HEK293 (cell line): ENCODE data around the gene GEMIN5.

ENCODE experiments used
- CTCF ChIA-PET: fragments of 350-600 bp; formaldehyde crosslinking; extraction: SDS; loops from one replicate; lab custom pipeline; 2021; ENCODE audit warnings: antibody characterized with exemption; lab: Yijun Ruan, JAX
- POLR2A ChIA-PET: fragments of 300-600 bp; formaldehyde crosslinking; extraction: SDS; loops from one replicate; lab custom pipeline; 2020; ENCODE audit warnings: antibody characterized with exemption, inconsistent platforms; lab: Yijun Ruan, JAX
- H3K27ac ChIP-seq: fragments of 200-500 bp; sonication (Bioruptor generic); 2 replicates; pipeline ENCODE4 v1.5.1; 2014; ENCODE audit warnings: low read depth, low read length, control low read depth, inconsistent platforms; ENCODE audit errors: extremely low read depth
- H3K36me3 ChIP-seq, 2 experiments: fragments of 200-500 bp in 1 of 2; sonication (Bioruptor generic) in 1 of 2; 1 replicate in 1 of 2; 2 replicates in 1 of 2; pipeline ENCODE4 v1.5.1; 2014 to 2017; ENCODE audit warnings: inconsistent platforms in 2 of 2, low read length in 2 of 2; ENCODE audit not compliant: control insufficient read depth in 2 of 2, insufficient read depth in 1 of 2
- H3K4me1 ChIP-seq: fragments of 200-500 bp; sonication (Bioruptor generic); 2 replicates; pipeline ENCODE4 v1.5.1; 2014; ENCODE audit warnings: mild to moderate bottlenecking, low read length, inconsistent platforms; ENCODE audit not compliant: control insufficient read depth, insufficient read depth
- H3K4me3 ChIP-seq: 2 replicates; pipeline ENCODE4 v1.5.1; 2011; ENCODE audit warnings: low read depth, mild to moderate bottlenecking, control low read depth, low read length, moderate library complexity
- H3K9me3 ChIP-seq: fragments of 200-500 bp; sonication (Bioruptor generic); 2 replicates; pipeline ENCODE4 v1.5.1; 2014; ENCODE audit warnings: low read depth, low read length, inconsistent platforms; ENCODE audit not compliant: control insufficient read depth, insufficient read depth
- CTCF ChIP-seq: fragments of 450-650 bp; formaldehyde crosslinking; IDR thresholded peaks from 2 replicates; pipeline ENCODE4 v1.5.1; 2016; ENCODE audit warnings: missing biosample characterization, missing genetic modification characterization
- EGR2 ChIP-seq: fragments of 450-650 bp; formaldehyde crosslinking; IDR thresholded peaks from 2 replicates; pipeline ENCODE4 v1.5.1; 2016; ENCODE audit warnings: low read depth, missing biosample characterization, missing genetic modification characterization
- GLIS1 ChIP-seq: fragments of 450-650 bp; formaldehyde crosslinking; IDR thresholded peaks from 2 replicates; pipeline ENCODE4 v1.5.1; 2016; ENCODE audit warnings: missing biosample characterization, missing genetic modification characterization
- HIC1 ChIP-seq: fragments of 450-650 bp; formaldehyde crosslinking; IDR thresholded peaks from 2 replicates; pipeline ENCODE4 v1.5.1; 2016; ENCODE audit warnings: missing biosample characterization, missing genetic modification characterization
- HOXA7 ChIP-seq: sonication (generic); formaldehyde crosslinking; IDR thresholded peaks from 2 replicates; pipeline ENCODE4 v1.8.1; 2022; ENCODE audit warnings: missing genetic modification reagents, borderline replicate concordance
- KLF7 ChIP-seq: fragments of 450-650 bp; formaldehyde crosslinking; IDR thresholded peaks from 2 replicates; pipeline ENCODE4 v1.5.1; 2016; ENCODE audit warnings: missing biosample characterization, missing genetic modification characterization, borderline replicate concordance
- KLF8 ChIP-seq: fragments of 450-650 bp; formaldehyde crosslinking; IDR thresholded peaks from 2 replicates; pipeline ENCODE4 v1.5.1; 2016; ENCODE audit warnings: missing biosample characterization, missing genetic modification characterization
- MYNN ChIP-seq: fragments of 450-650 bp; formaldehyde crosslinking; IDR thresholded peaks from 2 replicates; pipeline ENCODE4 v1.5.1; 2016; ENCODE audit warnings: missing biosample characterization, missing genetic modification characterization, borderline replicate concordance
- MZF1 ChIP-seq: fragments of 450-650 bp; formaldehyde crosslinking; IDR thresholded peaks from 2 replicates; pipeline ENCODE4 v1.5.1; 2017; ENCODE audit warnings: missing biosample characterization, missing genetic modification characterization, borderline replicate concordance
- ZBTB26 ChIP-seq: fragments of 450-650 bp; formaldehyde crosslinking; optimal IDR thresholded peaks from 2 replicates; pipeline ENCODE3; 2016; ENCODE audit warnings: missing biosample characterization, mild to moderate bottlenecking, missing genetic modification characterization
- ZBTB48 ChIP-seq: fragments of 450-650 bp; formaldehyde crosslinking; IDR thresholded peaks from 2 replicates; pipeline ENCODE4 v1.5.1; 2016; ENCODE audit warnings: missing biosample characterization, missing genetic modification characterization
- ZFHX2 ChIP-seq: fragments of 450-650 bp; formaldehyde crosslinking; conservative IDR thresholded peaks from 2 replicates; pipeline ENCODE4 v1.5.1; 2016; ENCODE audit warnings: missing biosample characterization, missing genetic modification characterization
- ZNF146 ChIP-seq: fragments of 450-650 bp; formaldehyde crosslinking; IDR thresholded peaks from 2 replicates; pipeline ENCODE4 v1.5.1; 2016; ENCODE audit warnings: missing biosample characterization, missing genetic modification characterization
- ZNF157 ChIP-seq: fragments of 450-650 bp; formaldehyde crosslinking; IDR thresholded peaks from 2 replicates; pipeline ENCODE4 v1.5.1; 2016; ENCODE audit warnings: missing biosample characterization, missing genetic modification characterization
- ZNF175 ChIP-seq: fragments of 450-650 bp; formaldehyde crosslinking; IDR thresholded peaks from 2 replicates; pipeline ENCODE4 v1.5.1; 2016; ENCODE audit warnings: missing biosample characterization, missing genetic modification characterization
- ZNF18 ChIP-seq: fragments of 450-650 bp; formaldehyde crosslinking; IDR thresholded peaks from 2 replicates; pipeline ENCODE4 v1.5.1; 2016; ENCODE audit warnings: missing biosample characterization, missing genetic modification characterization
- ZNF214 ChIP-seq: fragments of 450-650 bp; formaldehyde crosslinking; IDR thresholded peaks from 2 replicates; pipeline ENCODE4 v1.5.1; 2017; ENCODE audit warnings: missing biosample characterization, mild to moderate bottlenecking, missing genetic modification characterization, borderline replicate concordance
- ZNF366 ChIP-seq: fragments of 450-650 bp; formaldehyde crosslinking; conservative IDR thresholded peaks from 2 replicates; pipeline ENCODE4 v1.5.1; 2016; ENCODE audit warnings: missing biosample characterization, missing genetic modification characterization
- ZNF426 ChIP-seq: fragments of 450-650 bp; formaldehyde crosslinking; IDR thresholded peaks from 2 replicates; pipeline ENCODE4 v1.5.1; 2017; ENCODE audit warnings: missing biosample characterization, missing genetic modification characterization, mild to moderate bottlenecking, inconsistent platforms, moderate library complexity
- ZNF488 ChIP-seq: fragments of 450-650 bp; formaldehyde crosslinking; IDR thresholded peaks from 2 replicates; pipeline ENCODE4 v1.5.1; 2016; ENCODE audit warnings: missing biosample characterization, missing genetic modification characterization
- ZNF530 ChIP-seq: fragments of 450-650 bp; formaldehyde crosslinking; IDR thresholded peaks from 2 replicates; pipeline ENCODE4 v1.5.1; 2016; ENCODE audit warnings: low read depth, missing biosample characterization, missing genetic modification characterization
- ZNF639 ChIP-seq: fragments of 450-650 bp; formaldehyde crosslinking; IDR thresholded peaks from 2 replicates; pipeline ENCODE4 v1.5.1; 2016; ENCODE audit warnings: missing biosample characterization, missing genetic modification characterization
- ZNF776 ChIP-seq: fragments of 450-650 bp; formaldehyde crosslinking; IDR thresholded peaks from 2 replicates; pipeline ENCODE4 v1.5.0; 2017; ENCODE audit warnings: missing biosample characterization, missing genetic modification characterization, borderline replicate concordance
- ZNF791 ChIP-seq: fragments of 450-650 bp; formaldehyde crosslinking; IDR thresholded peaks from 2 replicates; pipeline ENCODE4 v1.5.1; 2016; ENCODE audit warnings: missing biosample characterization, missing genetic modification characterization
- ZNF792 ChIP-seq: fragments of 450-650 bp; formaldehyde crosslinking; IDR thresholded peaks from 2 replicates; pipeline ENCODE4 v1.5.1; 2016; ENCODE audit warnings: missing biosample characterization, missing genetic modification characterization
- ZSCAN30 ChIP-seq: fragments of 450-650 bp; IDR thresholded peaks from 2 replicates; pipeline ENCODE4 v1.5.1; 2018; ENCODE audit warnings: missing biosample characterization, mild to moderate bottlenecking, missing genetic modification characterization, moderate library complexity
- ZXDB ChIP-seq: fragments of 450-650 bp; formaldehyde crosslinking; IDR thresholded peaks from 2 replicates; pipeline ENCODE4 v1.5.1; 2016; ENCODE audit warnings: missing biosample characterization, missing genetic modification characterization

Gene GEMIN5

GRCh38 chr5:154857530-154858296 lies 80.3 kb downstream of the GEMIN5 start (continued):
- peak; percentile 83 for TF ChIP-seq GLIS1 (tag by site-specific recombination)
- TF ChIP-seq ZSCAN30: peak; percentile 45; the same call in 1 of the 2 replicates
- peak; percentile 80 for TF ChIP-seq ZFHX2 (tag by site-specific recombination)
- no peak for TF ChIP-seq ZNF426 (tag by site-specific recombination)
- peak; percentile 63 for TF ChIP-seq KLF7 (tag by site-specific recombination)
- TF ChIP-seq CTCF: peak; percentile 83
- peak; percentile 97 for TF ChIP-seq HIC1 (tag by site-specific recombination)
- TF ChIP-seq ZXDB: peak; percentile 50; the same call in 1 of the 2 replicates
- peak; percentile 79 for TF ChIP-seq EGR2 (tag by site-specific recombination)
- TF ChIP-seq ZBTB26 (tag by site-specific recombination): peak; percentile 92

- Histone ChIP-seq H3K4me1 (peaks cover 4% of the 10 kb centered on the region; the same call in 1 of the 2 replicates), H3K9me3 (no peaks in the 10 kb centered on the region), H3K4me3 (no peak overlapping the region), H3K36me3 (no peaks in the 10 kb centered on the region; a peak in 1 of 3 replicates), H3K27ac (no peak overlapping the region)
- CTCF ChIA-PET: interaction anchor here (0.5 kb wide), 1 partner anchor 599 kb away, joined by 3 read pairs; no protein-coding TSS in a partner anchor
- POLR2A ChIA-PET: interaction anchor here (1.0 to 1.5 kb wide), 3 partner anchors 9 to 16 kb away, joined by 4 to 6 read pairs (median 4); no protein-coding TSS in a partner anchor
- TF ChIP-seq MYNN (no peak), ZNF792 (tag by site-specific recombination) (no peak), ZNF157 (tag by site-specific recombination) (no peak), MZF1 (no peak), ZNF791 (tag by site-specific recombination) (no peak), ZNF366 (no peak), ZNF175 (no peak), ZNF18 (no peak), KLF8 (tag by site-specific recombination) (no peak), HOXA7 (CRISPR knock-in tag) (no peak), ZNF639 (tag by site-specific recombination) (no peak), ZNF488 (tag by site-specific recombination) (no peak), ZNF146 (tag by site-specific recombination) (no peak), ZNF530 (tag by site-specific recombination) (no peak), ZNF776 (tag by site-specific recombination) (no peak), ZBTB48 (no peak), ZNF214 (tag by site-specific recombination) (no peak)
These were observed 86.7 kb downstream of the GEMIN5 start for GRCh38 chr5:154851351-154851750.
